GM19467 (cell line): ENCODE measurements around the gene NLGN1.

Experiments used
- ATAC-seq: cut with Tn5 transposase; IDR thresholded peaks from one replicate; pipeline ENCODE4 v1.9.1; 2021; ENCODE audit warnings: mild to moderate bottlenecking, moderate library complexity; ENCODE audit not compliant: unreplicated experiment

The NLGN1 gene

GRCh38 chr3:173630849-173631248 lies 233.3 kb downstream of the NLGN1 start:
- no peak for ATAC-seq

GRCh38 chr3:173632945-173633344 lies 235.4 kb downstream of the NLGN1 start:
- ATAC-seq: no peak

GRCh38 chr3:173635826-173636225 lies 238.3 kb downstream of the NLGN1 start:
- no peak for ATAC-seq

GRCh38 chr3:173639098-173639497 lies 241.6 kb downstream of the NLGN1 start:
- no peak for ATAC-seq

- no peak for ATAC-seq
These were observed 244.2 kb downstream of the NLGN1 start for GRCh38 chr3:173641696-173642095.

GRCh38 chr3:173644086-173645082 lies 246.8 kb downstream of the NLGN1 start:
- no peak for ATAC-seq

DNA sequence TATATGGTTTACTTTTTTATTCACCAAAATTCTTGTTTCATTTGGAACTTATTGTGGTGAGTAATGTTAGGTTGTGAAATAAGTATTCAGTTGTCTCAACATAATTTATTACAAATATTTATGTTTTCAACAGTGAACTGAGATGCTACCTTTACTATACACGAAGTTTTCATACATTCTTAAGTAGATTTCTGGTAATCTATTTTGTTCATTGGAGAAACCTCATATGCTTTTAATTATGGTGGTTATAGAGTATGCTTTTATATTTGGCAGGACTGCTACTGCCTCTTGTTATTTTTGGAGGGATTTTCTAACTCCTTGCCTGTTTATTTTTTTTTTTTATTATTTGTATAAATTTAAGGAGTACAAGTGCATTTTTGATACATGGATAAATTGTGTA lies 253.1 kb downstream of the NLGN1 start:
- no peak for ATAC-seq

GRCh38 chr3:173652093-173652492 lies 254.5 kb downstream of the NLGN1 start:
- no peak for ATAC-seq

DNA sequence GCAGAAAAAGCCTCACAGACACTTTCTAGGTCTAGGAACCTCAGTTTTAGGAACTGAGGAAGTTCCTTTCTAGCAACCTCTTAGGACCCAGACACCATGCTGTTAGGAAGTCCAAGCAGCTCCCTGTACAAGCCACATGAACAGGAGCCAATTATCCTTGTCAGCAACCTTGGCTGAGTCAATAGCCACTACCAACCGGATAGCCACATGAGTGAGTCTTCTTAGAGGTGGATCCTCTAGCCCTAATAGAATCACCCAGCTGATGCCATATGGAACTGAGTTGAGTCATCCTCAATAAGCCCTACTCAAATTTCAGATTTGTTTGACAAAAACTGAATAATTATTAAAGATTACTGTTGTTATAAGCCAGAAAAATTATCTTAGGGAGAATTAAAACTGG lies 256.2 kb downstream of the NLGN1 start:
- no peak for ATAC-seq

DNA sequence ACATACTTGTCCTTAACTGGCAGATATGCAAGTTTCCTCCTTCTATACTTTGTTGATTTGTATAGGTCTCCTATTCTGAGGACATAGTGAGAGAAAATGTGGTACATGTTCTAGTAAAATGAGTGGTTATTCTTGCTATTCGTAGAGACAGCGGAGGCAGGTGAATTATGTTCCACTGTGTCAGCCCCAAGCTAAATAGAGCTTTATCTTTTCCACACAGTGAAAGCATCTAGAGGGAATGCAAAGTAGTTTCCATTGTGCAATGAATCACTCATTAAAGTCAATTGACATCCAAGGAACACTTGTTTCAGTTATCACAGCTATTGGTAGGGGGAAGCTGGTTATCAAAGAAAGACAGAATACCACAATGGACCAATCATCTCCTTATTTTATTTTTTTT lies 262.4 kb downstream of the NLGN1 start:
- ATAC-seq: no peak

GRCh38 chr3:173660645-173661299 lies 263.2 kb downstream of the NLGN1 start:
- no peak for ATAC-seq

GRCh38 chr3:173663696-173664111 lies 266.2 kb downstream of the NLGN1 start:
- no peak for ATAC-seq

DNA sequence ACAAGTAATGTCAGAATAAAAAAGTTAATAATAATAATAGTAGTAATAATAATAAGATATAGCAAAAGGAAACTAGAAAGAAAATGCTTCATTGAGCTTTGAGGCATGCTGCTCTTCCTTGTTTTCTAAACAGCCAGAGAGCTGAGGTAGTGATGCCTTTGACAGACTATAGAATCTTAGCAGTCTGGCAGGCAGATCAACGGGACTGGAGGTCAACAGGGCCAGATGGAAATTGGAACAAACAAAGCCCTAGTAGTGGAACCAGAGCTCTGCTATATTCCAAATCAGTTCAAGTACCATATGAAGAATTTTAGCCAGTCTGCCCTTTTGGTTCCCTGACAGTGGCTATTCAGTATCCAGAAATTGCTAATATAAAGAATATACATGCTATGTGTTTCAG lies 278.6 kb downstream of the NLGN1 start:
- ATAC-seq: no peak

GRCh38 chr3:173681188-173681678 lies 283.7 kb downstream of the NLGN1 start:
- ATAC-seq: no peak

- no peak for ATAC-seq
These were observed 287.9 kb downstream of the NLGN1 start for GRCh38 chr3:173685456-173685855.

DNA sequence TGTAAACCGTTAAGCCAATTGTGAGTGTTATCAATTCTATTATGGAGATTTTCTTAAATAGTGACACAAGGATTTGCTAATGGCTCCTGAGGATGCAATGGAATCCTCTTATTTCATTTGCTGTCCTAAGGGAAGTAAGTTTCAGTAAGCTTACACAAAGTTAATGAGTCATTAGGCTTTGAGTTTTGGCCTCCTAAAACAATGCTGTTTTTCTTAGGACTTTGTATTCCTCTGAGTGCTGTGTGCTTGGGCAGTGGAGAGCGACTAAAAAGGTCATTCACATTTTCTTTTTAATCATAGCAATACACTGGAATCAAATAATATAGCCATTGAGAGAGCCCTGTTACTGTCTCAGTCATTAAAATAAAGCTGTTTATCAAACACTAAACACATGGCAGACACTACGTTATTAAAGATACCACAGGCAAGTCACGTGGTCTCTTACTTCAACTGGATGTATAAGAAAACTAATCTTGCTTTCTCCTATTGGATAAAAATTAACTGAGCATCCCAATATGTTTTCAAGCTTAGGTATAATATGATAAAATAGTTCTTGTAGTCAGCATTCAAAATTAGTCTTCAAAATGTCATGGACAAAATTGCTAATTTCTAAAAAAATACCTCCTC lies 290.8 kb downstream of the NLGN1 start:
- ATAC-seq: no peak

- ATAC-seq: no peak
These were observed 293.1 kb downstream of the NLGN1 start for GRCh38 chr3:173690542-173691180.

- ATAC-seq: no peak
These were observed 301.8 kb downstream of the NLGN1 start for GRCh38 chr3:173699353-173699752.

DNA sequence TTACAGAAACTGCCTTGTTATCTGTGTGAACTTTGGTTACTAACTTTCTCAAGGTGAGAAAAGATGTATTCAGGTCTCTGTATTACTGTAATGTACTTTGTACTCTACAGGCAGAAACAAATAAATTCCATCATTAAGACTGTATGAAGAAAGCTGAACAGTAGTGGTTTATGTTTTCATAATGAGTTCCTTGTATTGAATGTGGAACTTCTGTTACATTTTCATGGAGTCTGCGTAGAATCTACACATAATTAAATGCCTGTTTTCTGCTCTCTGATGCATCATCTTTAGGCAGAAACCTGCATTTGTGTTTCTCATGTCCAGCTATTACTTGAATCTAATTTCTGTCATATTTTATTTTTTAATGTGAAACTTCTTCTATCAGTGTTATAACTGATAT lies 302.8 kb downstream of the NLGN1 start:
- ATAC-seq: no peak

DNA sequence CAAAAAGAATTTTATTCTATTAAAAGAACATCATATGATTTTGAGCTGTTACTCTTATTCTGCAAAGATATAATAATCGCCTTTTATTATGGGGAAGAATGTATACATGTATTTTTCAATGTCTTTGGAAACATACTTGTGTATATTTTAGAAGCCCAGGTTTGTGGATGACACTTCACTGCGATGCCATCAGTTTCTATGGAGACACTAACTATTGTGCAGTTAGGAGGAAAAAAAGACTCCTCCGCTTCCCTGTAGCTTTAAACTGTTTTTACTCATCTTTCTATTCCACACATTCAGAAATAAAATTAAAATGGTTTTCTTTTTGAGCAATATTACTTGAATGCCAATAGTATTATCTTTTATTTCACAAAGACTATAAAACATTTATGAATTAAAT lies 305.0 kb downstream of the NLGN1 start:
- ATAC-seq: no peak

- ATAC-seq: no peak
These were observed 306.2 kb downstream of the NLGN1 start for GRCh38 chr3:173703771-173704170.
